GM18868 (cell line): ENCODE data around the gene KCTD19.

Source experiments
- ATAC-seq: cut with Tn5 transposase; IDR thresholded peaks from one replicate; pipeline ENCODE4 v1.9.1; 2021; ENCODE audit warnings: mild to moderate bottlenecking, moderate library complexity; ENCODE audit not compliant: unreplicated experiment

The KCTD19 gene

GRCh38 chr16:67260426-67261063, 66.0 kb downstream of the KCTD19 start:
- ATAC-seq: no peak

DNA sequence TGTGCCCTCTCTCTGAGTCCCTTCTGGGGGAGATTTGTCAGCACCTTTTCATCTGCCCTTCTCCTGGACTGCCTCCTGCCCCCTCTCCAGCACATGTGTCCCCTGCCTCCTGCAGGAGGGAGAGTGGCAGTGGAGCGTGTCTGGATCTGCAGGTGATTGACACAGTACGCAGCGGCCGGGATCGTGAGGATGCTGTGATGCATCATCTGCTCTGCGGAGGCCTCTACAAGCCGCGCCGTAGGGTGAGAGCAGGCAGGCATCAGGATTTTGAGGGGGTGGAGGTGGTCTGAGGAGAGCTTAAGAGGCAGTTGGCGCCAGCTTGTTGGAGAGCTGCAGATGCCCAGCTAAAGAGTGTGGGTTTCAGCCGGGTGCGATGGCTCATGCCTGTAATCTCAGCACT, 66.8 kb downstream of the KCTD19 start:
- ATAC-seq: no peak

- ATAC-seq: no peak
Observed at GRCh38 chr16:67258161-67258835, 68.2 kb downstream of the KCTD19 start.

DNA sequence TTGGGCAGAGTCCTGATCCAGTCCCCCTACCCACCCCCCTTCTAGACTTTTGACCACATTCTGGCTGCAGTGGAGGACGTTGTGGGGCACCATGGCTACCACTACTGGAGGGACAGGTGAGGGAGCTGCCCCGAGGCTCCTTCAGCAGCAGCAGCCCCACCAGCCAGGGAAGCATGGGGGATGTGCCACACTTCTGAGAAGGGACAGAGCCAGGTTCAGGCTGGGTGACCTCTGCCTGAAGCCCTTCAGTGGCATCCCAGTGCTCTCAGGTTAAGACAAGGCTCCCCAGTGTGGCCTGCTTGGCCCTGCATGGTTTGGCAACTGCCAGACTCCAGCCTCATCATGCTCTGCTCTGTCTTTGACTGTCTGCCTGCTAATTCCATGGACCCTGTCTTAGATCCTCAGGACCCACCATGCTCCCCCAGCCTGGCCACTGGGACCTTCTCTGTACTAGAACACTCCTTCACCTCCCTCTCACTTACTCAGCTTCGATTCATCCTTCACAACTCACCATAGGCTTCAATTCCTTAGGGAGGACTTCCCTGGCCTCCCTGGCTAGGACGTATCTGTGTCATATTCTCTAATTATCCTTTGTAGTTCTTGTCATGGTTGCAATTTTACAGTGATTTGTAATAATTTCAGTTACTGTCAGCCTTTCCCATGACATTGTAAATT, 68.9 kb downstream of the KCTD19 start:
- no peak for ATAC-seq

GRCh38 chr16:67256701-67257230, 69.8 kb downstream of the KCTD19 start:
- ATAC-seq: no peak

- no peak for ATAC-seq
Observed at GRCh38 chr16:67255553-67256221, 70.9 kb downstream of the KCTD19 start.

GRCh38 chr16:67254801-67255552, 71.6 kb downstream of the KCTD19 start:
- no peak for ATAC-seq

GRCh38 chr16:67252609-67253497, 73.7 kb downstream of the KCTD19 start:
- no peak for ATAC-seq

DNA sequence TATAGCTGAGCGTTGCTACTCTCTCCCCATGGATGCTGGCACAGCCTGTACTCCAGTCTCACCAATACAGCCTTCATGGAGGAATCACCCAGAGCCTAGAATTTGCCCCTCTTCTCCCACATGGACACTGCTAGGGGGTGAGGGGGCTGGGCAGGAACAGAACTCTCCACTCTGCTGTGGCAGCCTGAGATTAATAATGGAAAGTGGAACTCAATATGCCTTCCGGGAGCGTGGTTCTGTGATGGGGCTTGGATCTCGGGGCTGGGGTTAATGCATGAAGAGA, 76.6 kb downstream of the KCTD19 start:
- no peak for ATAC-seq

DNA sequence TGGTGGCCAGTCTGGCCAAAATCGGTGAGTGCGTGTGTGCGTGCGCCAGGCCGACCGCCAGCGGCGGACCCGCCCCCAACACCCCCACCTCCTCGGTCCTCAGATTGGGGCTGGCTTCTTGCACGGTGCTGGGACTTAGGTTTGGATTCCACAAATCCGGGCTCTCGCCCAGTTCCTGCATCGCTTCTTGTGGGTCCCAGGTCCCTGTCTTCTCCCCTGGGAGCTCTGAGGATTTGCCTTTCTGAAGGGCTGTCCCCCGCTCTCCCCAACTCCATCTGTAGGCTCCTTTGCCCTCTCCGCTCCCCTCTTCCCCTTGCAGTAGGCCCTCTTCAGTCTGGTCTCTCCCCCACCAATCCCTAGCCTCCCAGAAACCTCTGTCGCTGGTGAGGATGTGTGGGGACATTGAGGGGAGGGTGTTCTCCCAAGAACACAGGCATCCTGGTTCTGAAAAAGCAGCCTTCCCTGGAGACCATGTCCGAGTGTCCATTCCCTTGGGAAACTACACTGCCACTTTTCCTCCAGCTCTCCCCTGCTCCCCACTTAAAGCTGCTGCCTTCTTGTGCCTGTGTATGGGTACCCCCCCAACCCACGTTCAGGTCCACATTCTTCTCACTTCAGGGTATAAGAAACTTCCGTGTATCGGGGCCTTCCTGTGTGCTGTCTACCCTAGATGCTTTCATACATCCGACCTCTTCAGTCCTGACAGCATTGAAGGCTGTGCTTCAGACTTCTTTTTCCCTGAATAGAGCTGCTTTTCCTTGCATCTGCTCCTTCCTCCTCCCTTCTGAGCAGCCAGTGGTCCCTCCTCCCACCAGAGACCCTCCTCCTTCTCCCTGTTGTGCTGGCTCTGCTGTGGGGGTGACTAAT, 77.1 kb downstream of the KCTD19 start:
- ATAC-seq: no peak

GRCh38 chr16:67248401-67249177, 78.0 kb downstream of the KCTD19 start, which contains the start of gene SLC9A5:
TSS of gene SLC9A5 (plus strand) at chr16:67248979. CDS start at chr16:67249015, 36 bp downstream.
- no peak for ATAC-seq

GRCh38 chr16:67248073-67248400, 78.5 kb downstream of the KCTD19 start:
- no peak for ATAC-seq

GRCh38 chr16:67247192-67248072, 79.1 kb downstream of the KCTD19 start, which contains the start of gene FHOD1:
TSS of gene FHOD1 (minus strand) at chr16:67247481. CDS start at chr16:67247410, 71 bp downstream.
- peak; percentile 42 for ATAC-seq

DNA sequence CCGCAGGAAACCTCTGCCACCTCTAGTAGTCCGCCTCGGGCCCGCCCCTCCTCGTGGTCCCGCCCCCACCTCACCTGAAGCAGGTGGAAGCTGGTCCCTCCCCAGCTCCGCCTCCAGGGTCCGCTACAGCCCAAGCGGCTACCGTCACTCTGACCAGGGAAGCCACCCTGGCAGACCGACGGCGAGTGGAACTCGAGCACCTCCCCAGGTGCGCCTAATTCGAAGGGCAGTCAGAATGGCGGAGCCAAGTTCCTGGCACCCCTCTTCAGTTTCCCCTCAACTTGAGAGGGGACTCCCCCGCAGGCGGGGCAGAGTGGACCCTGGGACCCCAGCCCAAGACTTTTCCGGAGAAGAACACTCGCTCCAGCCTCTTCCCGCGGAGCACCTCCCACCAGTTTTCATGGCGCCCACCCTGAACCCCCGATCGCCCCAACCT, 79.8 kb downstream of the KCTD19 start:
- ATAC-seq: no peak

GRCh38 chr16:67246081-67246755, 80.3 kb downstream of the KCTD19 start:
- ATAC-seq: no peak

GRCh38 chr16:67245674-67246080, 80.9 kb downstream of the KCTD19 start:
- no peak for ATAC-seq
